ENCODE measurements around the gene ANK3. TPM values are rescaled to one million over a fixed set of nuclear protein-coding genes. Genes with fewer than 3 reads are reported as not detected.

ANK3 gene
- total and polyA plus RNA-seq, 7 donors: 11.6 to 170 (median 94.2) TPM

DNA sequence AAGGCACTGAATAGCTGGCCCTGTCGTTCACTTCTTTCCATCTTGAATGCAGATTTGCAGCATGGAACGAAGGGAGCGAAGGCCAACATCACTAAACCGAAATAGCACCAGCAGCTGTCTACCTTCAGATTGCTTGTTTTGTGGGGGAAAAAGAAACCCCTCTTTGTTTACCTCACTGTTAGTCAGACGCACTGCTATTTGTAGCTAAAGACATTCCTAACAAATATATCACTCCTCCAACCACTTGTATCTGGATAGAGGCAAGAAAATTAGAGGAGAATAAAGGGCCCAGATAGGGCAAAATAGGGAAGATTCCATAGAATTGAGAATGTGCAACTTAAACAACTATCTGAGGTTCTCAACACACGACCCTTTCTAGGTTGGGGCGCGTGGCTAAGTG lies 26.5 kb downstream of the ANK3 start:
- ATAC-seq: no peak

DNA sequence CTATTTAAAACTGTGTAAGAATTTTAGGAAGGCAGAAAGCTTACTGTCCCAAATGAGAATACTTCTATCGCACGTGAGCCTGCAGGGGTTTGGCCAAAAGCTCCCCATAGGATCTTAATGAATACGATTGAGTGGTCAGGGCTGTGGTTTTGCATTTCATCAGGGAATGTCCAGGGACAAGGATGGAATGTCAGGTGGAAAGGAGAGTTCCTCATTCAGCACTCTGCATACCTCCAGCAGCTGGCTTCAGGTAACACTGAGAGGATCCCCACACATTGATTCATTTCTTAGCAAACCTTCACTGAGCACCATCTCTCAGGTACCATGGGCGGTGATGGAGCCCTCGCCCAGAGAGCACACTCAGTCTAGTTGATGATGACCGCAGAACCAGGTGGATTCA lies 27.2 kb downstream of the ANK3 start:
- ATAC-seq (no peak), DNase-seq (no peak)
- WGBS, 3 donors: 92 to 94% (median 93%) methylated on average over 6 of the region's 6 CpGs
- Histone ChIP-seq H3K36me3 (ENCODE audit: insufficient read depth in 1 of 2, low read depth in 1 of 2) (no peaks in the 10 kb centered on the region), H3K27ac (no peak overlapping the region), H3K4me3 (no peak overlapping the region), H3K27me3 (ENCODE audit: insufficient read depth in 3 of 3, low read length in 2 of 3) (no peaks in the 10 kb centered on the region), H3K4me1 (no peaks in the 10 kb centered on the region), H3K9me3 (no peaks in the 10 kb centered on the region)
- intact Hi-C loops (cut with DNase I): loop anchor here in 1 of 2 donors (10.0 kb wide), 1 partner anchor 88 kb away; no protein-coding TSS in a partner anchor
- TF ChIP-seq, protein P1, sequence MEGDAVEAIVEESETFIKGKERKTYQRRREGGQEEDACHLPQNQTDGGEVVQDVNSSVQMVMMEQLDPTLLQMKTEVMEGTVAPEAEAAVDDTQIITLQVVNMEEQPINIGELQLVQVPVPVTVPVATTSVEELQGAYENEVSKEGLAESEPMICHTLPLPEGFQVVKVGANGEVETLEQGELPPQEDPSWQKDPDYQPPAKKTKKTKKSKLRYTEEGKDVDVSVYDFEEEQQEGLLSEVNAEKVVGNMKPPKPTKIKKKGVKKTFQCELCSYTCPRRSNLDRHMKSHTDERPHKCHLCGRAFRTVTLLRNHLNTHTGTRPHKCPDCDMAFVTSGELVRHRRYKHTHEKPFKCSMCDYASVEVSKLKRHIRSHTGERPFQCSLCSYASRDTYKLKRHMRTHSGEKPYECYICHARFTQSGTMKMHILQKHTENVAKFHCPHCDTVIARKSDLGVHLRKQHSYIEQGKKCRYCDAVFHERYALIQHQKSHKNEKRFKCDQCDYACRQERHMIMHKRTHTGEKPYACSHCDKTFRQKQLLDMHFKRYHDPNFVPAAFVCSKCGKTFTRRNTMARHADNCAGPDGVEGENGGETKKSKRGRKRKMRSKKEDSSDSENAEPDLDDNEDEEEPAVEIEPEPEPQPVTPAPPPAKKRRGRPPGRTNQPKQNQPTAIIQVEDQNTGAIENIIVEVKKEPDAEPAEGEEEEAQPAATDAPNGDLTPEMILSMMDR (IDR thresholded peaks at IDR 0.05): no peak

More for the DNA sequence above, 26.5 kb downstream of the ANK3 start:
- H3K27ac ChIP-seq: no peak overlapping the region
- no peaks in the 10 kb centered on the region for H3K36me3 ChIP-seq (ENCODE audit: insufficient read depth in 1 of 2, low read depth in 1 of 2)
- no peaks in the 10 kb centered on the region for H3K27me3 ChIP-seq (ENCODE audit: insufficient read depth in 3 of 3, low read length in 2 of 3)
- H3K4me1 ChIP-seq: no peaks in the 10 kb centered on the region
- H3K4me3 ChIP-seq: no peak overlapping the region
- TF ChIP-seq, protein P1 (IDR thresholded peaks at IDR 0.05): no peak
- H3K9me3 ChIP-seq: no peaks in the 10 kb centered on the region
- intact Hi-C loops (cut with DNase I): loop anchor here in 1 of 2 donors (10.0 kb wide), 1 partner anchor 88 kb away; no protein-coding TSS in a partner anchor
- 82 to 85% (median 83%) methylated on average over 8 of the region's 8 CpGs for WGBS, 3 donors
- DNase-seq: no peak

DNA sequence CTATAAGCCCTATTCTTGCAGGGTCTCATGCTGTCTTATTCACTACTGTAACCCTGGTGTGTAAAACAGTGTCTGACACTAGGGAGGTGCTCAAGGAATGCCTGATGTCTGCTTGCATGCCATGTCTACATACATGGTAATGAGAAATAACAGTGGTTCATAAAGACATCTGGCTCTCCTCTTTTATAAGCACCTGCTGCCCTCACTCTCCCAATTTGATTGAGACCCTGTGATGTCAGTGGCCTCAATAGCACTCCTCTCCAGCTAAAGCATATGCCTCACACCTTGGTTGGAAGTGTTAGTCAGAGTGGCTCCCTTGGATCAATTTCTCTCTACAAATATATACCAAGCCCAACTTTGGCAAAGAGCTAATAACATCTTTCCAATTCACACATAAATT lies 30.6 kb downstream of the ANK3 start:
- TF ChIP-seq, protein P1 (IDR thresholded peaks at IDR 0.05): no peak
- no peaks in the 10 kb centered on the region for H3K36me3 ChIP-seq (ENCODE audit: insufficient read depth in 1 of 2, low read depth in 1 of 2)
- ATAC-seq (no peak), DNase-seq (no peak)
- H3K27ac ChIP-seq: no peak overlapping the region
- no peak overlapping the region for H3K4me3 ChIP-seq
- H3K4me1 ChIP-seq: no peaks in the 10 kb centered on the region
- H3K9me3 ChIP-seq: no peaks in the 10 kb centered on the region
- no peaks in the 10 kb centered on the region for H3K27me3 ChIP-seq (ENCODE audit: insufficient read depth in 3 of 3, low read length in 2 of 3)
- intact Hi-C loops (cut with DNase I): no loop called here

DNA sequence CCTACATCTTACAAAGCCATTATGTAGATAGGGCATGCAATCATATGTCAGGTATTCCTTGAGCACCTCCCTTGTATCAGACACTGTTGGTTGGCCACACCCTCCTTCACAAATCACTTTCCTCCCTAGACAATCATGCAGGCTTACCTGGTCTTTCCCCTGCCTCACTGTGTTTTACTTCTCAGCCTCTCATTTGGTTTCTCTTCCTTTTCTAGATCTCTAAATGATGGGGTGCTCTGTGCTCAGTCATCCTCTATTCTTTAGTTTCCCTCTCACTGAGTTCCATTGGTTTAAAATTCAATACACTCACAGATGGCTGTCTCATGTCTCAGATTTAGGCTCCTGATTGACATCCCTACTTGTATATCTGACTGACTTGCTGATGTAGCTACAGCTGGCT lies 31.4 kb downstream of the ANK3 start:
- Histone ChIP-seq H3K9me3 (no peaks in the 10 kb centered on the region), H3K4me3 (no peak overlapping the region), H3K36me3 (ENCODE audit: insufficient read depth in 1 of 2, low read depth in 1 of 2) (no peaks in the 10 kb centered on the region), H3K4me1 (no peaks in the 10 kb centered on the region), H3K27me3 (ENCODE audit: insufficient read depth in 3 of 3, low read length in 2 of 3) (no peaks in the 10 kb centered on the region), H3K27ac (no peak overlapping the region)
- intact Hi-C loops (cut with DNase I): no loop called here
- TF ChIP-seq, protein P1 (IDR thresholded peaks at IDR 0.05): no peak
- ATAC-seq (no peak), DNase-seq (no peak)

DNA sequence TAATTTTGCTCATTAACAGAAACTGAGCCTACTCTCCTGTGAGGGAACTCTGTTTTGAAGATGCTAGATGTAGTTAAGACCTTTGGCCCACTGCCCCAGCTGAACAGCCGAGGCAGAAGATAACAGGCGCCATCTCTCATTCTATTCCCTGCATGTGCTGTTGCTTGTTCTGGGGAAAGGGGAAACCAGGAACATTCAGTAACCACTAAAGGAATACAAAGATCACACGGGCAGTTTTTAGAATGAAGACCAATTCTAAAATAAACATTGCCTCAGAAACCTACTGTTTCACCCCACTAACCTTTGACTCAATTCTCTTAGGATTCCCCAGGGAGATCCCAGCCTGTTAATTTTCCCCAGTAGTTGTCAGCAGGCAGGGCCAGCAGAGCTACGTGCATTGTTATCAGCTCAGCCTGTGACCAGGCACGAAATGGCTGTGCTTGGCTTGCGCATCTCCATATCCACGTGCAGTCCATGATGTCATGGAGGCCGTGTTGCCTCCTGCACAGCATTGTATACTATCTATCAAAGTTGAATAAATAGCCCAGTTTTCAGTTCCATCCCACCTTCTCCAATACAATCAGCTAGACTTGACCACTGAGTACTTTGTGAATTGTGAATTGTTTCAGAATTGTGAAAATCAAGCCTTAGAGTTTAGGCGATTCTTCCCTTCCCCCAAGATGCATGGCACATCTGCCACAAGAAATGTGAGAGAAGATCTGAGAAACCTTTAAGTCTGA lies 36.0 kb downstream of the ANK3 start:
- ATAC-seq: peak; percentile 31 to 53 (median 51)
- Histone ChIP-seq H3K4me3 (no peak overlapping the region), H3K9me3 (no peaks in the 10 kb centered on the region), H3K4me1 (no peaks in the 10 kb centered on the region), H3K27ac (no peak overlapping the region), H3K36me3 (ENCODE audit: insufficient read depth in 1 of 2, low read depth in 1 of 2) (no peaks in the 10 kb centered on the region), H3K27me3 (ENCODE audit: insufficient read depth in 3 of 3, low read length in 2 of 3) (no peaks in the 10 kb centered on the region)
- TF ChIP-seq, protein P1 (IDR thresholded peaks at IDR 0.05): no peak
- intact Hi-C loops (cut with DNase I): no loop called here
- WGBS, 3 donors: 57 to 68% (median 57%) methylated on average over 9 of the region's 9 CpGs
- DNase-seq: no peak

All from psoas muscle (tissue), 8 donors.